Endothelial cell of umbilical vein (primary cell): Measurements from ENCODE around the gene EXD3. TPM values are rescaled to one million over a fixed set of nuclear protein-coding genes. Genes with fewer than 3 reads are reported as not detected.

ENCODE experiments used
- BruUV-seq: library from RNA; stranded (reverse); fragments of 400-500 nt; replicated peaks from 2 replicates; lab custom pipeline; 2021; lab: Mats Ljungman, UMichigan
- CTCF ChIA-PET: fragments of 300-600, 350-600 bp; sonication (Branson Sonifier 250); formaldehyde crosslinking; loops from one replicate; lab custom pipeline; 2021; ENCODE audit warnings: antibody characterized with exemption, inconsistent platforms; lab: Charles Lee
- POLR2A ChIA-PET: fragments of 300-600, 350-600 bp; sonication (Branson Sonifier 250); formaldehyde crosslinking; loops from one replicate; lab custom pipeline; 2021; ENCODE audit warnings: antibody characterized with exemption, inconsistent platforms; lab: Charles Lee
- DNase-seq: peaks from one replicate; pipeline ENCODE4 v3.0.0-alpha.2; 2011; ENCODE audit warnings: low read depth, low spot score
- FAIRE-seq: peaks from 2 replicates; lab custom pipeline; 2011; peaks lifted over from hg19 to GRCh38; lab: Jason Lieb, UNC
- H2AFZ ChIP-seq: 2 replicates; pipeline ENCODE4 v1.6.0; 2012; ENCODE audit warnings: low read depth, low read length, control low read depth, inconsistent platforms
- H3K27ac ChIP-seq: 2 replicates; pipeline ENCODE4 v1.5.1; 2011; ENCODE audit warnings: low read depth, mild to moderate bottlenecking, control low read depth, low read length, moderate library complexity; ENCODE audit not compliant: insufficient read depth
- H3K27me3 ChIP-seq, 2 experiments: 2 replicates each; pipeline versions ENCODE4 v1.6.0 to v1.6.1; 2011; ENCODE audit warnings: low read length in 2 of 2, mixed read lengths in 1 of 2; ENCODE audit not compliant: control insufficient read depth in 2 of 2, insufficient read depth in 2 of 2
- H3K36me3 ChIP-seq, 2 experiments: 2 replicates in 1 of 2; 3 replicates in 1 of 2; pipeline ENCODE4 v1.5.1; 2011; ENCODE audit warnings: low read length in 2 of 2, mild to moderate bottlenecking in 1 of 2, moderate library complexity in 1 of 2; ENCODE audit not compliant: control insufficient read depth in 2 of 2, insufficient read depth in 2 of 2; ENCODE audit errors: extremely low read depth in 1 of 2
- H3K4me1 ChIP-seq: 3 replicates; pipeline ENCODE4 v1.5.1; 2011; ENCODE audit warnings: mild to moderate bottlenecking, low read length; ENCODE audit not compliant: control insufficient read depth, insufficient read depth; ENCODE audit errors: extremely low read depth
- H3K4me2 ChIP-seq: 2 replicates; pipeline ENCODE4 v1.6.1; 2011; ENCODE audit warnings: low read length, control low read depth, mixed read lengths; ENCODE audit not compliant: insufficient read depth
- H3K4me3 ChIP-seq, 3 experiments: fragments of 200-600 bp in 1 of 3; sonication (generic), shearing (Covaris generic) in 1 of 3; replicated peaks in 1 of 3; 2 replicates each; pipeline ENCODE4 v1.5.1; 2011 to 2016; ENCODE audit warnings: control low read depth in 3 of 3, low read length in 3 of 3, mild to moderate bottlenecking in 2 of 3, inconsistent platforms in 1 of 3, low read depth in 1 of 3, moderate library complexity in 1 of 3; ENCODE audit not compliant: insufficient read depth in 1 of 3
- H3K79me2 ChIP-seq: 2 replicates; pipeline ENCODE4 v1.6.0; 2012; ENCODE audit warnings: low read length, inconsistent platforms; ENCODE audit not compliant: control insufficient read depth, insufficient read depth
- H3K9ac ChIP-seq: replicated peaks from 2 replicates; pipeline ENCODE3; 2011; ENCODE audit warnings: low read length, control low read depth; ENCODE audit not compliant: insufficient read depth; ENCODE audit errors: extremely low read depth
- H3K9me1 ChIP-seq: replicated peaks from 3 replicates; pipeline ENCODE4 v1.6.0; 2011; ENCODE audit warnings: mild to moderate bottlenecking, low read length; ENCODE audit not compliant: control insufficient read depth, insufficient read depth; ENCODE audit errors: extremely low read depth
- H3K9me3 ChIP-seq: replicated peaks from 2 replicates; pipeline ENCODE4 v1.5.1; 2012; ENCODE audit warnings: low read length, inconsistent platforms; ENCODE audit not compliant: control insufficient read depth, insufficient read depth
- H4K20me1 ChIP-seq: replicated peaks from 2 replicates; pipeline ENCODE3; 2011; ENCODE audit warnings: mild to moderate bottlenecking, low read length; ENCODE audit not compliant: control insufficient read depth, insufficient read depth; ENCODE audit errors: extremely low read depth
- EZH2 ChIP-seq: IDR thresholded peaks from 2 replicates; pipeline ENCODE4 v1.6.1; 2012; ENCODE audit warnings: borderline replicate concordance, low read depth, mild to moderate bottlenecking, moderate library complexity, low read length, inconsistent platforms; ENCODE audit not compliant: severe bottlenecking
- FOS ChIP-seq: IDR thresholded peaks from 2 replicates; pipeline ENCODE4 v1.6.1; 2011; ENCODE audit warnings: mild to moderate bottlenecking, low read length, moderate library complexity, borderline replicate concordance; ENCODE audit not compliant: insufficient read depth
- GATA2 ChIP-seq: IDR thresholded peaks from 2 replicates; pipeline ENCODE4 v1.7.0; 2011; ENCODE audit warnings: low read depth, mild to moderate bottlenecking, moderate library complexity, mixed read lengths, low read length; ENCODE audit not compliant: insufficient read length, insufficient read depth
- JUN ChIP-seq: IDR thresholded peaks from 2 replicates; pipeline ENCODE4 v1.6.1; 2011; ENCODE audit warnings: borderline replicate concordance, low read depth; ENCODE audit not compliant: insufficient read length, insufficient read depth
- MAX ChIP-seq: IDR thresholded peaks from 2 replicates; pipeline ENCODE4 v1.6.1; 2011; ENCODE audit not compliant: insufficient read depth, insufficient read length
- MYC ChIP-seq: IDR thresholded peaks from one replicate; pipeline ENCODE4 v1.6.1; 2011; ENCODE audit warnings: mild to moderate bottlenecking, low read depth, low read length
- POLR2A ChIP-seq: IDR thresholded peaks from 2 replicates; pipeline ENCODE4 v1.6.1; 2012; ENCODE audit warnings: low read depth, mild to moderate bottlenecking, control low read depth, low read length
- POLR2AphosphoS5 ChIP-seq: IDR thresholded peaks from 2 replicates; pipeline ENCODE4 v1.6.1; 2012; ENCODE audit warnings: low read depth, mild to moderate bottlenecking, control low read depth, low read length, moderate library complexity; ENCODE audit not compliant: insufficient read depth
- dilution Hi-C: fragments of 300-500 bp; cut with MboI; formaldehyde crosslinking; loops from one replicate; pipeline ENCODE4 v1.15.0; 2019; ENCODE audit warnings: low sequenced_read_pairs; ENCODE audit not compliant: extremely low pct_ligation_motif_present
- intact Hi-C: fragments of 100-400 bp; cut with micrococcal nuclease; formaldehyde crosslinking; loops from one replicate; pipeline ENCODE4 v1.10.0; 2022
- polyA plus RNA-seq, 4 experiments: library from polyadenylated mRNA; depleted of rRNA in 3 of 4; stranded (reverse) in 3 of 4; unstranded in 1 of 4; fragments of >200 nt; gene quantifications; 2 replicates each; pipeline versions ENCODE4 v1.2.1 to v1.2.3, GENCODE V29; 2011 to 2012; ENCODE audit warnings: missing spikeins in 1 of 4
- total RNA-seq: library from RNA; stranded (reverse); gene quantifications from 2 replicates; pipeline ENCODE4 v1.2.3, GENCODE V29; 2021
- TF ChIP-seq, protein P1 (sequence below), 2 donors: IDR thresholded peaks; 1 replicate in 1 of 2; 2 replicates in 1 of 2; pipeline ENCODE4 v1.5.1; 2011; ENCODE audit warnings: low read length in 2 of 2, mild to moderate bottlenecking in 2 of 2, moderate library complexity in 2 of 2, control low read depth in 1 of 2, inconsistent platforms in 1 of 2, low read depth in 1 of 2; ENCODE audit not compliant: insufficient read depth in 1 of 2; ENCODE audit errors: extremely low read depth in 1 of 2

Gene EXD3
- total and polyA plus RNA-seq, 2 donors (not counting 3 experiments of a cell fraction or from before 2014, with no cell fraction given), result 17.7 to 30.3 TPM

- Histone ChIP-seq H4K20me1 (no peaks in the 10 kb centered on the region), H3K4me3 (no peak overlapping the region), H3K9me1 (no peaks in the 10 kb centered on the region), H3K27ac (no peak overlapping the region), H3K9me3 (no peaks in the 10 kb centered on the region), H2AFZ (no peak overlapping the region), H3K4me1 (no peaks in the 10 kb centered on the region), H3K4me2 (no peak overlapping the region), H3K36me3 (no peaks in the 10 kb centered on the region), H3K27me3 (no peaks in the 10 kb centered on the region), H3K9ac (no peak overlapping the region), H3K79me2 (no peaks in the 10 kb centered on the region)
- FAIRE-seq (no peak), DNase-seq (no peak)
- dilution Hi-C loops (no loop called here), intact Hi-C loops (no loop called here)
- BruUV-seq, result no TSS peak
- CTCF ChIA-PET, result interaction anchor here (1.4 to 4.5 kb wide), 3 partner anchors 8 to 11 kb away, joined by 3 to 28 read pairs (median 3); partner anchors contain the start of genes EXD3 and NOXA1
- POLR2A ChIA-PET, result no interaction called here
- no peak for TF ChIP-seq JUN
- TF ChIP-seq, protein P1, sequence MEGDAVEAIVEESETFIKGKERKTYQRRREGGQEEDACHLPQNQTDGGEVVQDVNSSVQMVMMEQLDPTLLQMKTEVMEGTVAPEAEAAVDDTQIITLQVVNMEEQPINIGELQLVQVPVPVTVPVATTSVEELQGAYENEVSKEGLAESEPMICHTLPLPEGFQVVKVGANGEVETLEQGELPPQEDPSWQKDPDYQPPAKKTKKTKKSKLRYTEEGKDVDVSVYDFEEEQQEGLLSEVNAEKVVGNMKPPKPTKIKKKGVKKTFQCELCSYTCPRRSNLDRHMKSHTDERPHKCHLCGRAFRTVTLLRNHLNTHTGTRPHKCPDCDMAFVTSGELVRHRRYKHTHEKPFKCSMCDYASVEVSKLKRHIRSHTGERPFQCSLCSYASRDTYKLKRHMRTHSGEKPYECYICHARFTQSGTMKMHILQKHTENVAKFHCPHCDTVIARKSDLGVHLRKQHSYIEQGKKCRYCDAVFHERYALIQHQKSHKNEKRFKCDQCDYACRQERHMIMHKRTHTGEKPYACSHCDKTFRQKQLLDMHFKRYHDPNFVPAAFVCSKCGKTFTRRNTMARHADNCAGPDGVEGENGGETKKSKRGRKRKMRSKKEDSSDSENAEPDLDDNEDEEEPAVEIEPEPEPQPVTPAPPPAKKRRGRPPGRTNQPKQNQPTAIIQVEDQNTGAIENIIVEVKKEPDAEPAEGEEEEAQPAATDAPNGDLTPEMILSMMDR (IDR thresholded peaks at IDR 0.05; ENCODE audit: extremely low read depth in 1 of 2, insufficient read depth in 1 of 2, low read depth in 1 of 2, low read length in 2 of 2), result no peak
- no peak for TF ChIP-seq POLR2AphosphoS5
- no peak for TF ChIP-seq MYC
- TF ChIP-seq MAX, result no peak
- TF ChIP-seq FOS, result no peak
- TF ChIP-seq GATA2, result no peak
- TF ChIP-seq POLR2A, result no peak
- TF ChIP-seq EZH2, result no peak
Observed at GRCh38 chr9:137434498-137435380, 11.8 kb upstream of the EXD3 start.
